ENCODE measurements around the gene FARP1.

The FARP1 gene

DNA sequence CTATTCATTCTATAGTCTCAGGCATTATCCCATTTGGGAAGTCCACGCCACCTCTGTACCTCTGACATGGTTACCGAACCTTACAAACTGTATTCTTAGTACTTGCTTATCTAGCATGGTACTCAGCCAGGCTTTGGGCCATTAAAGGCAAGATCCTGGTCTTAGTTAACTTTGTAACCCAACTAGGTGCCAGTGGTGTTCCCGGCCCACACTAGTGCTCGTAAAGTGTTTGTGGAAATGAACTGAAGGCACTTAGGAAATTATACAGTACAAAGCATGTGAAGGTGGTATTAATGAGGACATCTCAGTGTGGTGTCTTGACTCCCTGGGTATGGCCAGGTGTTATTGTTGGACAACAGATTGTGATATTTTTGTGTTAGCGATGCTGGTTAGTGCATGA lies 122.0 kb downstream of the FARP1 start:
- H3K4me3 ChIP-seq (ENCODE audit: low read depth, low read length) = no peak overlapping the region
- ChIA-PET POLR2A (no interaction called here), CTCF (no interaction called here)
- no peak overlapping the region for H3K27ac ChIP-seq (ENCODE audit: extremely low read depth, low read depth, low read length)
- H3K9me3 ChIP-seq (ENCODE audit: control insufficient read depth, insufficient read depth, low read depth, low read length) = no peaks in the 10 kb centered on the region
- no peaks in the 10 kb centered on the region for H3K36me3 ChIP-seq (ENCODE audit: control insufficient read depth in 2 of 2, insufficient read depth in 1 of 2, low read length in 2 of 2)
- TF ChIP-seq ZNF600 (tag by site-specific recombination; IDR thresholded peaks at IDR 0.05) (no peak), ZNF211 (tag by site-specific recombination; IDR thresholded peaks at IDR 0.05; ENCODE audit: low read depth) (no peak), HOXD13 (CRISPR knock-in tag; IDR thresholded peaks at IDR 0.05; ENCODE audit: borderline replicate concordance) (no peak), ZNF311 (tag by site-specific recombination; IDR thresholded peaks at IDR 0.05; ENCODE audit: borderline replicate concordance) (no peak), ZNF776 (tag by site-specific recombination; IDR thresholded peaks at IDR 0.05; ENCODE audit: borderline replicate concordance) (no peak), ZNF707 (tag by site-specific recombination; IDR thresholded peaks at IDR 0.05) (no peak), REPIN1 (tag by site-specific recombination; IDR thresholded peaks at IDR 0.05; ENCODE audit: low read depth) (no peak), ZXDB (tag by site-specific recombination; IDR thresholded peaks at IDR 0.05) (no peak), ZNF791 (tag by site-specific recombination; IDR thresholded peaks at IDR 0.05) (no peak), ZNF132 (tag by site-specific recombination; IDR thresholded peaks at IDR 0.05; ENCODE audit: borderline replicate concordance) (no peak), ZFP69B (tag by site-specific recombination; IDR thresholded peaks at IDR 0.05) (no peak)
- TF ChIP-seq, protein P1, sequence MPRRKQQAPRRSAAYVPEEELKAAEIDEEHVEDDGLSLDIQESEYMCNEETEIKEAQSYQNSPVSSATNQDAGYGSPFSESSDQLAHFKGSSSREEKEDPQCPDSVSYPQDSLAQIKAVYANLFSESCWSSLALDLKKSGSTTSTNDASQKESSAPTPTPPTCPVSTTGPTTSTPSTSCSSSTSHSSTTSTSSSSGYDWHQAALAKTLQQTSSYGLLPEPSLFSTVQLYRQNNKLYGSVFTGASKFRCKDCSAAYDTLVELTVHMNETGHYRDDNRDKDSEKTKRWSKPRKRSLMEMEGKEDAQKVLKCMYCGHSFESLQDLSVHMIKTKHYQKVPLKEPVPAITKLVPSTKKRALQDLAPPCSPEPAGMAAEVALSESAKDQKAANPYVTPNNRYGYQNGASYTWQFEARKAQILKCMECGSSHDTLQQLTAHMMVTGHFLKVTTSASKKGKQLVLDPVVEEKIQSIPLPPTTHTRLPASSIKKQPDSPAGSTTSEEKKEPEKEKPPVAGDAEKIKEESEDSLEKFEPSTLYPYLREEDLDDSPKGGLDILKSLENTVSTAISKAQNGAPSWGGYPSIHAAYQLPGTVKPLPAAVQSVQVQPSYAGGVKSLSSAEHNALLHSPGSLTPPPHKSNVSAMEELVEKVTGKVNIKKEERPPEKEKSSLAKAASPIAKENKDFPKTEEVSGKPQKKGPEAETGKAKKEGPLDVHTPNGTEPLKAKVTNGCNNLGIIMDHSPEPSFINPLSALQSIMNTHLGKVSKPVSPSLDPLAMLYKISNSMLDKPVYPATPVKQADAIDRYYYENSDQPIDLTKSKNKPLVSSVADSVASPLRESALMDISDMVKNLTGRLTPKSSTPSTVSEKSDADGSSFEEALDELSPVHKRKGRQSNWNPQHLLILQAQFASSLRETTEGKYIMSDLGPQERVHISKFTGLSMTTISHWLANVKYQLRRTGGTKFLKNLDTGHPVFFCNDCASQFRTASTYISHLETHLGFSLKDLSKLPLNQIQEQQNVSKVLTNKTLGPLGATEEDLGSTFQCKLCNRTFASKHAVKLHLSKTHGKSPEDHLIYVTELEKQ (tag by site-specific recombination; IDR thresholded peaks at IDR 0.05; ENCODE audit: borderline replicate concordance) = no peak
- TF ChIP-seq, protein P2, sequence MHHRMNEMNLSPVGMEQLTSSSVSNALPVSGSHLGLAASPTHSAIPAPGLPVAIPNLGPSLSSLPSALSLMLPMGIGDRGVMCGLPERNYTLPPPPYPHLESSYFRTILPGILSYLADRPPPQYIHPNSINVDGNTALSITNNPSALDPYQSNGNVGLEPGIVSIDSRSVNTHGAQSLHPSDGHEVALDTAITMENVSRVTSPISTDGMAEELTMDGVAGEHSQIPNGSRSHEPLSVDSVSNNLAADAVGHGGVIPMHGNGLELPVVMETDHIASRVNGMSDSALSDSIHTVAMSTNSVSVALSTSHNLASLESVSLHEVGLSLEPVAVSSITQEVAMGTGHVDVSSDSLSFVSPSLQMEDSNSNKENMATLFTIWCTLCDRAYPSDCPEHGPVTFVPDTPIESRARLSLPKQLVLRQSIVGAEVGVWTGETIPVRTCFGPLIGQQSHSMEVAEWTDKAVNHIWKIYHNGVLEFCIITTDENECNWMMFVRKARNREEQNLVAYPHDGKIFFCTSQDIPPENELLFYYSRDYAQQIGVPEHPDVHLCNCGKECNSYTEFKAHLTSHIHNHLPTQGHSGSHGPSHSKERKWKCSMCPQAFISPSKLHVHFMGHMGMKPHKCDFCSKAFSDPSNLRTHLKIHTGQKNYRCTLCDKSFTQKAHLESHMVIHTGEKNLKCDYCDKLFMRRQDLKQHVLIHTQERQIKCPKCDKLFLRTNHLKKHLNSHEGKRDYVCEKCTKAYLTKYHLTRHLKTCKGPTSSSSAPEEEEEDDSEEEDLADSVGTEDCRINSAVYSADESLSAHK (tag by site-specific recombination; IDR thresholded peaks at IDR 0.05) = no peak
- TF ChIP-seq, protein P3, sequence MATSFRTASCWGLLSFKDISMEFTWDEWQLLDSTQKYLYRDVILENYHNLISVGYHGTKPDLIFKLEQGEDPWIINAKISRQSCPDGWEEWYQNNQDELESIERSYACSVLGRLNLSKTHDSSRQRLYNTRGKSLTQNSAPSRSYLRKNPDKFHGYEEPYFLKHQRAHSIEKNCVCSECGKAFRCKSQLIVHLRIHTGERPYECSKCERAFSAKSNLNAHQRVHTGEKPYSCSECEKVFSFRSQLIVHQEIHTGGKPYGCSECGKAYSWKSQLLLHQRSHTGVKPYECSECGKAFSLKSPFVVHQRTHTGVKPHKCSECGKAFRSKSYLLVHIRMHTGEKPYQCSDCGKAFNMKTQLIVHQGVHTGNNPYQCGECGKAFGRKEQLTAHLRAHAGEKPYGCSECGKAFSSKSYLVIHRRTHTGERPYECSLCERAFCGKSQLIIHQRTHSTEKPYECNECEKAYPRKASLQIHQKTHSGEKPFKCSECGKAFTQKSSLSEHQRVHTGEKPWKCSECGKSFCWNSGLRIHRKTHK (tag by site-specific recombination; IDR thresholded peaks at IDR 0.05) = no peak
- no peaks in the 10 kb centered on the region for H3K4me1 ChIP-seq (ENCODE audit: control insufficient read depth, insufficient read depth, low read length)

DNA sequence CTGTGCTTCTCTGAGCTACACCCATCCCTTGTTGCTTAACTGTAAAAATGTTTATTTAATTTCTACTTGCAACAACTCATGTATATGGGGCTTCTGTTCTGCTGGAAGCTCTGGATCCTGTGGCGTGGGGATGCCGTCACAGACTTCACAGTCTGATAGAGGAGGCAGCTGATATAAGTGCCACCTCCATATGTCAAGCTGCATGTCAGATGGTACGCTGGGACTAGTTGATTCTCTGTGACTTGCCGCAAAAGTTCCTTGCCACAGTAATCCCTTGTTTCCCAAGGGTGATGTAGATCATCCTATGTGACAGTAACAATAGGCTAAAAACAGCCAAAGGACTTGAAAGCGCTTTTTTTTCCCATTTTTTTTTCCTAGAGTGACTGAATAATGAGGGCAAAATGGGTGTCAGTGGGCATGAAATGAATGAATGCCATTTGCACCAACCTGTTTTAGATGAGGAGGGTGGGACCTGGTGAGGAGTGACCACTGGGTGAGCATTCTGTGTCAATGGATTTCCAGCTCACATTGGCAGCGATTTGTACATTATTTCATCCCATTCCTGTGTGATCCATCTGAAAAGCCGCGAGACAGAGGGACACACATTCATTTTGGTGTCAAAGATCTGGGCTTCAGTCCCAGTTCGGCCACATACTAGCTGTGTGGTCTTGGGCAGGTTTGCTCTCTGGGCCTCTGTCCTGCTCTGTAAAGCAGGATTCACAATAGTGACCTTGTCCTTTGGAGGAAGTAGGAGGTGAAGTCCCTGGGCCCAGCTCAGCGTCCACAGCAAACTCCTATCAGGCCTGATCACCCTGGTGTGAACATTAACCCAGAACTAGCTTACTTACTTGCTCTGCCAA lies 123.0 kb downstream of the FARP1 start:
- no peak overlapping the region for H3K27ac ChIP-seq (ENCODE audit: extremely low read depth, low read depth, low read length)
- no peak overlapping the region for H3K4me3 ChIP-seq (ENCODE audit: low read depth, low read length)
- no peaks in the 10 kb centered on the region for H3K9me3 ChIP-seq (ENCODE audit: control insufficient read depth, insufficient read depth, low read depth, low read length)
- CTCF ChIA-PET = interaction anchor here (0.6 kb wide), 1 partner anchor 161 kb away, joined by 3 read pairs; no protein-coding TSS in a partner anchor
- POLR2A ChIA-PET = no interaction called here
- H3K4me1 ChIP-seq (ENCODE audit: control insufficient read depth, insufficient read depth, low read length) = no peaks in the 10 kb centered on the region
- no peak for TF ChIP-seq ZNF121 (tag by site-specific recombination; IDR thresholded peaks at IDR 0.05)
- TF ChIP-seq BCL11B (tag by site-specific recombination; IDR thresholded peaks at IDR 0.05; ENCODE audit: low read depth) = no peak
- TF ChIP-seq, protein P4, sequence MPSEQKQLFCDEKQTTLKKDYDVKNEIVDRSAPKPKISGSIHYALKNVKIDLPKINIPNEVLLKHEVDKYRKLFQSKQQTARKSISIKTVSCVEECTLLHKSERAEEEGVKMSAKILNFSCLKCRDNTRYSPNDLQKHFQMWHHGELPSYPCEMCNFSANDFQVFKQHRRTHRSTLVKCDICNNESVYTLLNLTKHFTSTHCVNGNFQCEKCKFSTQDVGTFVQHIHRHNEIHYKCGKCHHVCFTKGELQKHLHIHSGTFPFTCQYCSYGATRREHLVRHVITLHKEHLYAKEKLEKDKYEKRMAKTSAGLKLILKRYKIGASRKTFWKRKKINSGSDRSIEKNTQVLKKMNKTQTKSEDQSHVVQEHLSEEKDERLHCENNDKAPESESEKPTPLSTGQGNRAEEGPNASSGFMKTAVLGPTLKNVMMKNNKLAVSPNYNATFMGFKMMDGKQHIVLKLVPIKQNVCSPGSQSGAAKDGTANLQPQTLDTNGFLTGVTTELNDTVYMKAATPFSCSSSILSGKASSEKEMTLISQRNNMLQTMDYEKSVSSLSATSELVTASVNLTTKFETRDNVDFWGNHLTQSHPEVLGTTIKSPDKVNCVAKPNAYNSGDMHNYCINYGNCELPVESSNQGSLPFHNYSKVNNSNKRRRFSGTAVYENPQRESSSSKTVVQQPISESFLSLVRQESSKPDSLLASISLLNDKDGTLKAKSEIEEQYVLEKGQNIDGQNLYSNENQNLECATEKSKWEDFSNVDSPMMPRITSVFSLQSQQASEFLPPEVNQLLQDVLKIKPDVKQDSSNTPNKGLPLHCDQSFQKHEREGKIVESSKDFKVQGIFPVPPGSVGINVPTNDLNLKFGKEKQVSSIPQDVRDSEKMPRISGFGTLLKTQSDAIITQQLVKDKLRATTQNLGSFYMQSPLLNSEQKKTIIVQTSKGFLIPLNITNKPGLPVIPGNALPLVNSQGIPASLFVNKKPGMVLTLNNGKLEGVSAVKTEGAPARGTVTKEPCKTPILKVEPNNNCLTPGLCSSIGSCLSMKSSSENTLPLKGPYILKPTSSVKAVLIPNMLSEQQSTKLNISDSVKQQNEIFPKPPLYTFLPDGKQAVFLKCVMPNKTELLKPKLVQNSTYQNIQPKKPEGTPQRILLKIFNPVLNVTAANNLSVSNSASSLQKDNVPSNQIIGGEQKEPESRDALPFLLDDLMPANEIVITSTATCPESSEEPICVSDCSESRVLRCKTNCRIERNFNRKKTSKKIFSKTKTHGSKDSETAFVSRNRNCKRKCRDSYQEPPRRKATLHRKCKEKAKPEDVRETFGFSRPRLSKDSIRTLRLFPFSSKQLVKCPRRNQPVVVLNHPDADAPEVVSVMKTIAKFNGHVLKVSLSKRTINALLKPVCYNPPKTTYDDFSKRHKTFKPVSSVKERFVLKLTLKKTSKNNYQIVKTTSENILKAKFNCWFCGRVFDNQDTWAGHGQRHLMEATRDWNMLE (tag by site-specific recombination; conservative IDR thresholded peaks at IDR 0.05; ENCODE audit: low read depth) = no peak
- no peak for TF ChIP-seq IKZF3 (tag by site-specific recombination; IDR thresholded peaks at IDR 0.05)
- H3K36me3 ChIP-seq (ENCODE audit: control insufficient read depth in 2 of 2, insufficient read depth in 1 of 2, low read length in 2 of 2) = no peaks in the 10 kb centered on the region
